HEK293 (cell line): ENCODE results near the gene RBFOX2.
A peak's percentile ranks its signal among the peaks of the same experiment; 100 is the strongest.

Experiments
- BCL11B ChIP-seq: fragments of 450-650 bp; formaldehyde crosslinking; IDR thresholded peaks from 2 replicates; pipeline ENCODE4 v1.5.1; 2016; ENCODE audit warnings: low read depth, missing biosample characterization, missing genetic modification characterization
- GFI1B ChIP-seq: fragments of 450-650 bp; formaldehyde crosslinking; IDR thresholded peaks from 2 replicates; pipeline ENCODE4 v1.5.1; 2016; ENCODE audit warnings: missing biosample characterization, missing genetic modification characterization
- GLIS1 ChIP-seq: fragments of 450-650 bp; formaldehyde crosslinking; IDR thresholded peaks from 2 replicates; pipeline ENCODE4 v1.5.1; 2016; ENCODE audit warnings: missing biosample characterization, missing genetic modification characterization
- HOXD13 ChIP-seq: sonication (generic); formaldehyde crosslinking; IDR thresholded peaks from 2 replicates; pipeline ENCODE4 v1.8.0; 2022; ENCODE audit warnings: missing genetic modification reagents, borderline replicate concordance
- KLF16 ChIP-seq: fragments of 450-650 bp; formaldehyde crosslinking; IDR thresholded peaks from 2 replicates; pipeline ENCODE4 v1.5.1; 2017; ENCODE audit warnings: missing biosample characterization, missing genetic modification characterization
- KLF9 ChIP-seq: fragments of 450-650 bp; formaldehyde crosslinking; IDR thresholded peaks from 2 replicates; pipeline ENCODE4 v1.5.1; 2016; ENCODE audit warnings: missing biosample characterization, missing genetic modification characterization, low read depth
- SALL2 ChIP-seq: fragments of 450-650 bp; formaldehyde crosslinking; IDR thresholded peaks from 2 replicates; pipeline ENCODE4 v1.5.0; 2017; ENCODE audit warnings: missing biosample characterization, mild to moderate bottlenecking, missing genetic modification characterization, borderline replicate concordance
- ZBTB48 ChIP-seq: fragments of 450-650 bp; formaldehyde crosslinking; IDR thresholded peaks from 2 replicates; pipeline ENCODE4 v1.5.1; 2016; ENCODE audit warnings: missing biosample characterization, missing genetic modification characterization
- ZFP3 ChIP-seq: fragments of 450-650 bp; formaldehyde crosslinking; IDR thresholded peaks from 2 replicates; pipeline ENCODE4 v1.5.1; 2016; ENCODE audit warnings: low read depth, missing biosample characterization, missing genetic modification characterization
- ZFP41 ChIP-seq: fragments of 450-650 bp; formaldehyde crosslinking; IDR thresholded peaks from 2 replicates; pipeline ENCODE4 v1.5.1; 2016; ENCODE audit warnings: missing biosample characterization, missing genetic modification characterization, borderline replicate concordance
- ZNF157 ChIP-seq: fragments of 450-650 bp; formaldehyde crosslinking; IDR thresholded peaks from 2 replicates; pipeline ENCODE4 v1.5.1; 2016; ENCODE audit warnings: missing biosample characterization, missing genetic modification characterization
- ZNF214 ChIP-seq: fragments of 450-650 bp; formaldehyde crosslinking; IDR thresholded peaks from 2 replicates; pipeline ENCODE4 v1.5.1; 2017; ENCODE audit warnings: missing biosample characterization, mild to moderate bottlenecking, missing genetic modification characterization, borderline replicate concordance
- ZNF23 ChIP-seq: fragments of 450-650 bp; formaldehyde crosslinking; IDR thresholded peaks from 2 replicates; pipeline ENCODE4 v1.5.1; 2016; ENCODE audit warnings: missing biosample characterization, missing genetic modification characterization, borderline replicate concordance
- ZNF394 ChIP-seq: fragments of 450-650 bp; formaldehyde crosslinking; IDR thresholded peaks from 2 replicates; pipeline ENCODE4 v1.5.1; 2016; ENCODE audit warnings: missing biosample characterization, missing genetic modification characterization, mild to moderate bottlenecking, moderate library complexity, borderline replicate concordance
- ZNF488 ChIP-seq: fragments of 450-650 bp; formaldehyde crosslinking; IDR thresholded peaks from 2 replicates; pipeline ENCODE4 v1.5.1; 2016; ENCODE audit warnings: missing biosample characterization, missing genetic modification characterization
- ZNF548 ChIP-seq: fragments of 450-650 bp; formaldehyde crosslinking; IDR thresholded peaks from 2 replicates; pipeline ENCODE4 v1.5.1; 2016; ENCODE audit warnings: missing biosample characterization, missing genetic modification characterization
- ZNF555 ChIP-seq: fragments of 450-650 bp; formaldehyde crosslinking; conservative IDR thresholded peaks from 2 replicates; pipeline ENCODE4 v1.5.1; 2017; ENCODE audit warnings: missing biosample characterization, mild to moderate bottlenecking, missing genetic modification characterization, inconsistent platforms
- ZNF561 ChIP-seq: fragments of 450-650 bp; IDR thresholded peaks from 2 replicates; pipeline ENCODE4 v1.5.1; 2018; ENCODE audit warnings: missing biosample characterization, missing genetic modification characterization, borderline replicate concordance
- ZNF701 ChIP-seq: fragments of 450-650 bp; formaldehyde crosslinking; IDR thresholded peaks from 2 replicates; pipeline ENCODE4 v1.5.1; 2016; ENCODE audit warnings: missing biosample characterization, missing genetic modification characterization
- ZNF707 ChIP-seq: fragments of 450-650 bp; formaldehyde crosslinking; IDR thresholded peaks from 2 replicates; pipeline ENCODE4 v1.5.1; 2016; ENCODE audit warnings: missing biosample characterization, missing genetic modification characterization
- ZNF792 ChIP-seq: fragments of 450-650 bp; formaldehyde crosslinking; IDR thresholded peaks from 2 replicates; pipeline ENCODE4 v1.5.1; 2016; ENCODE audit warnings: missing biosample characterization, missing genetic modification characterization
- ZSCAN23 ChIP-seq: fragments of 450-650 bp; formaldehyde crosslinking; IDR thresholded peaks from 2 replicates; pipeline ENCODE4 v1.5.1; 2016; ENCODE audit warnings: missing biosample characterization, missing genetic modification characterization
- TF ChIP-seq, protein P1 (sequence below): fragments of 450-650 bp; formaldehyde crosslinking; IDR thresholded peaks from 2 replicates; pipeline ENCODE4 v1.5.1; 2016; ENCODE audit warnings: missing biosample characterization, missing genetic modification characterization
- TF ChIP-seq, protein P2 (sequence below): fragments of 450-650 bp; formaldehyde crosslinking; IDR thresholded peaks from 2 replicates; pipeline ENCODE4 v1.5.1; 2016; ENCODE audit warnings: missing biosample characterization, missing genetic modification characterization, borderline replicate concordance
- TF ChIP-seq, protein P3 (sequence below): fragments of 450-650 bp; formaldehyde crosslinking; IDR thresholded peaks from 2 replicates; pipeline ENCODE4 v1.5.1; 2016; ENCODE audit warnings: missing biosample characterization, missing genetic modification characterization
- TF ChIP-seq, protein P4 (sequence below): sonication (generic); formaldehyde crosslinking; IDR thresholded peaks from 2 replicates; pipeline ENCODE4 v1.8.1; 2022; ENCODE audit warnings: mild to moderate bottlenecking, moderate library complexity, missing genetic modification reagents
- TF ChIP-seq, protein P5 (sequence below): fragments of 450-650 bp; formaldehyde crosslinking; IDR thresholded peaks from 2 replicates; pipeline ENCODE4 v1.5.1; 2017; ENCODE audit warnings: missing biosample characterization, missing genetic modification characterization

RBFOX2 gene

GRCh38 chr22:35840302-35840739, 188.3 kb downstream of the RBFOX2 start (continued):
- TF ChIP-seq GLIS1 (tag by site-specific recombination), result peak; percentile 83
- TF ChIP-seq ZNF561, result no peak
- TF ChIP-seq ZNF707 (tag by site-specific recombination), result no peak
- TF ChIP-seq BCL11B, result no peak
- TF ChIP-seq, protein P1, sequence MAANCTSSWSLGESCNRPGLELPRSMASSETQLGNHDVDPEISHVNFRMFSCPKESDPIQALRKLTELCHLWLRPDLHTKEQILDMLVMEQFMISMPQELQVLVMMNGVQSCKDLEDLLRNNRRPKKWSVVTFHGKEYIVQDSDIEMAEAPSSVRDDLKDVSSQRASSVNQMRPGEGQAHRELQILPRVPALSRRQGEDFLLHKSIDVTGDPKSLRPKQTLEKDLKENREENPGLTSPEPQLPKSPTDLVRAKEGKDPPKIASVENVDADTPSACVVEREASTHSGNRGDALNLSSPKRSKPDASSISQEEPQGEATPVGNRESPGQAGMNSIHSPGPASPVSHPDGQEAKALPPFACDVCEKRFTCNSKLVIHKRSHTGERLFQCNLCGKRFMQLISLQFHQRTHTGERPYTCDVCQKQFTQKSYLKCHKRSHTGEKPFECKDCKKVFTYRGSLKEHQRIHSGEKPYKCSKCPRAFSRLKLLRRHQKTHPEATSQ (tag by site-specific recombination), result 0 out of 2 replicates have a peak, but pooled peaks have one; percentile 62
- no peak for TF ChIP-seq ZNF792 (tag by site-specific recombination)
- no peak for TF ChIP-seq ZNF214
- TF ChIP-seq ZNF157 (tag by site-specific recombination), result no peak
- peak; percentile 55; the same call in 1 of the 2 replicates for TF ChIP-seq ZNF394 (tag by site-specific recombination)
- TF ChIP-seq, protein P2, sequence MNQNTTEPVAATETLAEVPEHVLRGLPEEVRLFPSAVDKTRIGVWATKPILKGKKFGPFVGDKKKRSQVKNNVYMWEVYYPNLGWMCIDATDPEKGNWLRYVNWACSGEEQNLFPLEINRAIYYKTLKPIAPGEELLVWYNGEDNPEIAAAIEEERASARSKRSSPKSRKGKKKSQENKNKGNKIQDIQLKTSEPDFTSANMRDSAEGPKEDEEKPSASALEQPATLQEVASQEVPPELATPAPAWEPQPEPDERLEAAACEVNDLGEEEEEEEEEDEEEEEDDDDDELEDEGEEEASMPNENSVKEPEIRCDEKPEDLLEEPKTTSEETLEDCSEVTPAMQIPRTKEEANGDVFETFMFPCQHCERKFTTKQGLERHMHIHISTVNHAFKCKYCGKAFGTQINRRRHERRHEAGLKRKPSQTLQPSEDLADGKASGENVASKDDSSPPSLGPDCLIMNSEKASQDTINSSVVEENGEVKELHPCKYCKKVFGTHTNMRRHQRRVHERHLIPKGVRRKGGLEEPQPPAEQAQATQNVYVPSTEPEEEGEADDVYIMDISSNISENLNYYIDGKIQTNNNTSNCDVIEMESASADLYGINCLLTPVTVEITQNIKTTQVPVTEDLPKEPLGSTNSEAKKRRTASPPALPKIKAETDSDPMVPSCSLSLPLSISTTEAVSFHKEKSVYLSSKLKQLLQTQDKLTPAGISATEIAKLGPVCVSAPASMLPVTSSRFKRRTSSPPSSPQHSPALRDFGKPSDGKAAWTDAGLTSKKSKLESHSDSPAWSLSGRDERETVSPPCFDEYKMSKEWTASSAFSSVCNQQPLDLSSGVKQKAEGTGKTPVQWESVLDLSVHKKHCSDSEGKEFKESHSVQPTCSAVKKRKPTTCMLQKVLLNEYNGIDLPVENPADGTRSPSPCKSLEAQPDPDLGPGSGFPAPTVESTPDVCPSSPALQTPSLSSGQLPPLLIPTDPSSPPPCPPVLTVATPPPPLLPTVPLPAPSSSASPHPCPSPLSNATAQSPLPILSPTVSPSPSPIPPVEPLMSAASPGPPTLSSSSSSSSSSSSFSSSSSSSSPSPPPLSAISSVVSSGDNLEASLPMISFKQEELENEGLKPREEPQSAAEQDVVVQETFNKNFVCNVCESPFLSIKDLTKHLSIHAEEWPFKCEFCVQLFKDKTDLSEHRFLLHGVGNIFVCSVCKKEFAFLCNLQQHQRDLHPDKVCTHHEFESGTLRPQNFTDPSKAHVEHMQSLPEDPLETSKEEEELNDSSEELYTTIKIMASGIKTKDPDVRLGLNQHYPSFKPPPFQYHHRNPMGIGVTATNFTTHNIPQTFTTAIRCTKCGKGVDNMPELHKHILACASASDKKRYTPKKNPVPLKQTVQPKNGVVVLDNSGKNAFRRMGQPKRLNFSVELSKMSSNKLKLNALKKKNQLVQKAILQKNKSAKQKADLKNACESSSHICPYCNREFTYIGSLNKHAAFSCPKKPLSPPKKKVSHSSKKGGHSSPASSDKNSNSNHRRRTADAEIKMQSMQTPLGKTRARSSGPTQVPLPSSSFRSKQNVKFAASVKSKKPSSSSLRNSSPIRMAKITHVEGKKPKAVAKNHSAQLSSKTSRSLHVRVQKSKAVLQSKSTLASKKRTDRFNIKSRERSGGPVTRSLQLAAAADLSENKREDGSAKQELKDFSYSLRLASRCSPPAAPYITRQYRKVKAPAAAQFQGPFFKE, result no peak
- TF ChIP-seq ZBTB48, result peak; percentile 37; the same call in 1 of the 2 replicates
- peak; percentile 93 for TF ChIP-seq KLF9
- TF ChIP-seq, protein P3, sequence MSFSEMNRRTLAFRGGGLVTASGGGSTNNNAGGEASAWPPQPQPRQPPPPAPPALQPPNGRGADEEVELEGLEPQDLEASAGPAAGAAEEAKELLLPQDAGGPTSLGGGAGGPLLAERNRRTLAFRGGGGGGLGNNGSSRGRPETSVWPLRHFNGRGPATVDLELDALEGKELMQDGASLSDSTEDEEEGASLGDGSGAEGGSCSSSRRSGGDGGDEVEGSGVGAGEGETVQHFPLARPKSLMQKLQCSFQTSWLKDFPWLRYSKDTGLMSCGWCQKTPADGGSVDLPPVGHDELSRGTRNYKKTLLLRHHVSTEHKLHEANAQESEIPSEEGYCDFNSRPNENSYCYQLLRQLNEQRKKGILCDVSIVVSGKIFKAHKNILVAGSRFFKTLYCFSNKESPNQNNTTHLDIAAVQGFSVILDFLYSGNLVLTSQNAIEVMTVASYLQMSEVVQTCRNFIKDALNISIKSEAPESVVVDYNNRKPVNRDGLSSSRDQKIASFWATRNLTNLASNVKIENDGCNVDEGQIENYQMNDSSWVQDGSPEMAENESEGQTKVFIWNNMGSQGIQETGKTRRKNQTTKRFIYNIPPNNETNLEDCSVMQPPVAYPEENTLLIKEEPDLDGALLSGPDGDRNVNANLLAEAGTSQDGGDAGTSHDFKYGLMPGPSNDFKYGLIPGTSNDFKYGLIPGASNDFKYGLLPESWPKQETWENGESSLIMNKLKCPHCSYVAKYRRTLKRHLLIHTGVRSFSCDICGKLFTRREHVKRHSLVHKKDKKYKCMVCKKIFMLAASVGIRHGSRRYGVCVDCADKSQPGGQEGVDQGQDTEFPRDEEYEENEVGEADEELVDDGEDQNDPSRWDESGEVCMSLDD, result peak; percentile 62; the same call in 1 of the 2 replicates
- no peak for TF ChIP-seq HOXD13
- TF ChIP-seq ZNF23 (tag by site-specific recombination), result no peak
- TF ChIP-seq SALL2 (tag by site-specific recombination), result peak; percentile 99
- TF ChIP-seq ZNF548 (tag by site-specific recombination), result no peak
- no peak; the same call in 1 of the 2 replicates for TF ChIP-seq ZNF488 (tag by site-specific recombination)
- TF ChIP-seq ZNF555 (tag by site-specific recombination), result no peak
- TF ChIP-seq, protein P4, sequence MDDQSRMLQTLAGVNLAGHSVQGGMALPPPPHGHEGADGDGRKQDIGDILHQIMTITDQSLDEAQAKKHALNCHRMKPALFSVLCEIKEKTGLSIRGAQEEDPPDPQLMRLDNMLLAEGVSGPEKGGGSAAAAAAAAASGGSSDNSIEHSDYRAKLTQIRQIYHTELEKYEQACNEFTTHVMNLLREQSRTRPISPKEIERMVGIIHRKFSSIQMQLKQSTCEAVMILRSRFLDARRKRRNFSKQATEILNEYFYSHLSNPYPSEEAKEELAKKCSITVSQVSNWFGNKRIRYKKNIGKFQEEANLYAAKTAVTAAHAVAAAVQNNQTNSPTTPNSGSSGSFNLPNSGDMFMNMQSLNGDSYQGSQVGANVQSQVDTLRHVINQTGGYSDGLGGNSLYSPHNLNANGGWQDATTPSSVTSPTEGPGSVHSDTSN (CRISPR knock-in tag), result no peak
- TF ChIP-seq ZNF701 (tag by site-specific recombination), result 0 out of 2 replicates have a peak, but pooled peaks have one; percentile 61
- TF ChIP-seq ZFP41 (tag by site-specific recombination), result no peak
- TF ChIP-seq, protein P5, sequence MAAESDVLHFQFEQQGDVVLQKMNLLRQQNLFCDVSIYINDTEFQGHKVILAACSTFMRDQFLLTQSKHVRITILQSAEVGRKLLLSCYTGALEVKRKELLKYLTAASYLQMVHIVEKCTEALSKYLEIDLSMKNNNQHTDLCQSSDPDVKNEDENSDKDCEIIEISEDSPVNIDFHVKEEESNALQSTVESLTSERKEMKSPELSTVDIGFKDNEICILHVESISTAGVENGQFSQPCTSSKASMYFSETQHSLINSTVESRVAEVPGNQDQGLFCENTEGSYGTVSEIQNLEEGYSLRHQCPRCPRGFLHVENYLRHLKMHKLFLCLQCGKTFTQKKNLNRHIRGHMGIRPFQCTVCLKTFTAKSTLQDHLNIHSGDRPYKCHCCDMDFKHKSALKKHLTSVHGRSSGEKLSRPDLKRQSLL (tag by site-specific recombination), result no peak
- TF ChIP-seq KLF16, result peak; percentile 99
- peak; percentile 93; the same call in 1 of the 2 replicates for TF ChIP-seq ZSCAN23
- no peak for TF ChIP-seq ZFP3 (tag by site-specific recombination)
- TF ChIP-seq GFI1B (tag by site-specific recombination), result no peak
